ENCODE results near the gene RNF212.

RNF212 gene

DNA sequence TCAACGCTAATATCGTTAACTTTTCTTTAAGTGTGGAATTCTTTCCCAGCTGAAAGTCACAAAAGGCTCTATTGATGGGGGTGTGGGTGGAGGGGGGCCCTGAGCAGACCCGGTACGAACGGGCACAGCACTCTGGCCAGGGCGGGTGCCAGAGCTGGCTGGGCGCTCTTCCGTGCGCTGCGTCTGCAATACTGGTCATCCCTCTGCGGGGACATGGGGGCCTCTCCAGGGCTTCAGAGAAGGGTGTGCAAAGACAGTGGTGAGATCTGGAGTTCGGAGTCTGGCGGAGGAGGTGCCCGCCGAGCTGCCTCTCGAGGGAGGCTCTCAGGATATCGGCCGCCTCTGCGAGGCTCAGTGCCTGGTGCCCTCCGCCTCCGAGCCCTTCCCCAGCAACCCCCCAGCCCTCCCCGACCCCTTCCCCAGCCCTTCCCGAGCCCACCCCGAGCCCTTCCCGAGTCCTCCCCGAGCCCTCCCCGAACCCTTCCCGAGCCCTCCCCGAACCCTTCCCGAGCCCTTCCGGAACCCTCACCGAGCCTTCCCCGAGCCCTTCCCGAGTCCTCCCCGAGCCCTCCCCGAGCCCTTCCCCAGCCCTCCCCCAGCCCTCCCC lies 67.7 kb downstream of the RNF212 start:
- no peak for DNase-seq

DNA sequence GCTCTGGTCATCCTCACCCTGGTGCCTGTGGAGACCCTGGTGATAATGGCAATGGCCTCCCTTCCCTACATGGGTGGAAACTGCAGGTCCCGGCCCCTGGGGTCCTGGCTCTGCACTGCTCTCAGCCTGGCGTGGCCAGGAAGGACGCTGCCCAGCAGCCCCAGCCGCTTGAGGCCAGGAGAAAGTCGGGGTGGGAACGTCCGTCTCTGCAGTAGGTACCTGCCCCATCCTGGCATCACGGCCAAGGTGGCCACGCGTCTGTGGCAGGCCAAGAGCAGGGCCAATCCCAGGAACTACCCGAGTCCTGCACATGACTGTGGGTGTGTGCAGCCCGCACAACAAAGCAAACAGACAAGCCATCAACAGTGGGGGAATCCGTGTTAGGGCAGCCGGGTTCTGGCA lies 68.2 kb downstream of the RNF212 start:
- DNase-seq = no peak

DNA sequence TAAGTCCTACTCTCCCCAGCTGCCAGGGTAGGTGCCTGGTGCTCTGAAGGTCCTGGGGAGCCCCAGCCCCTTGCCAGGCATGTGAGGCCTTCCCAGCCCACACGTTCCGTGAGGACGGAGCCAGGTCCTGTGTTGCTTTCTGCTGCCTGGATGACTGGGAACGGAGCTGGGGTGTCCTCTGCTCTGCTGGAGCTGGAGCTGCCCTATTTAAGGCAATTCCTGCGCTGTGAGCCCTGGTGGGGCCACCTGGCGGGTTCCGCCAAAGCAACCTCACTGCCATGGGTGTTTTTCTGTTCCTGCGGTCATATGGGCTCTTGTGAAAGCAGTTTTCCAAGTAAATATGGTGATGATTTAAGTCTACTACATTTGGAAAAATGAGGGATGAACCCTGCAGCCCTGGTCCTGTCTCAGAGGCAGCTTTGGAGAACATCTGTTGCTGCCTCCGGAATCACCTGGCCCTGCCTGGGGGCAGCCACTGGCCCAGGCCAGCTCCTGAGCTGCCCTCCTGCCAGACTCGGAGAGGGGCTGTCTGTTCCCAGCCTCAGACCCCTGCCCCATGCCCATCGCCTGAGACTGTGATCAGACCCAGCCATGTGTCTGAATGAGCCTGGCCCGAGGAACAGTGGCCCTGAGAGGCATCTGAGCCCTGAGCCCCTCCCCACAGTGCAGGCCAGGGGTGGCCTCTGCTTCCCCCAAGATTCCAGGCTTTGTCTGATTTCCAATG lies 68.7 kb downstream of the RNF212 start:
- no peak for DNase-seq

DNA sequence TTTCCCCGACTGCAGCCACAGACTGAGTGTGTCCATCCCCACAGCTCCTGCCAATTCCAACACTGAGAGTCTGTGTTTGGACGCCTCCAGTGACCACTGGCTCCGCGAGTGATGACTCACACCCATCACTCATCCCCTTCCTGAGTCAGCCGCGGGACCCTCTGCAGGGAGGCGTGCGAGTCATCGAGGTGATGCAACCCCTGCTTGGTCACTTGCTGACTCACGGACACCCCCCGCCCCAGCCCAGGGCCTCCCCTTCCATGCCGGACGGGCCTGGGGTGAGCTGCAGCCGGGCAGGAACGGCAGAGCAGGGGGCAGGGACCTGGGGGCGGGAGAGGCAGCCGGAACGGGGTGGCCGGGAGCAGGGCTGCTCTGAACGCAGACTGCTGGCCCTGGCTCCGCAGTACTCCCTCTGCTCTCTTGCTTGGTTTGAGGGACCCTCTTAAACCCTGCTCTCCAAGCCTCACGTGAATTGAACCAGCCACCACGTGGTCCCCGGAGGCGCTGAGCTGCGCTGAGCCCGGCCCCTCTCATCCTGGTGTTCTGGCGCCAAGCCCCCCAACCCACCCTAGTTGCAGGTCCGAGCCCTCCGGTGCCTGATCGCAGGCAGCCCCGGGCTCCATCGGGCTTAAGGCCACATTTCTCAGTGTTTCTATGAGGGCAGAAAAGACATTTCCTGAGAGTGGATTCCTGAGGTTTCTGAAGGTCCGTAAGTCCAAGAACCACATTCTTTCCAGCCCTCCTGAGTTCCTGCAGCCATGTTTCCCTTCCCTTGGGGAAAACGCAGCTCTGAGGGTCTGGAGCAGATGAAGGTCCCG lies 69.5 kb downstream of the RNF212 start:
- DNase-seq = no peak

DNA sequence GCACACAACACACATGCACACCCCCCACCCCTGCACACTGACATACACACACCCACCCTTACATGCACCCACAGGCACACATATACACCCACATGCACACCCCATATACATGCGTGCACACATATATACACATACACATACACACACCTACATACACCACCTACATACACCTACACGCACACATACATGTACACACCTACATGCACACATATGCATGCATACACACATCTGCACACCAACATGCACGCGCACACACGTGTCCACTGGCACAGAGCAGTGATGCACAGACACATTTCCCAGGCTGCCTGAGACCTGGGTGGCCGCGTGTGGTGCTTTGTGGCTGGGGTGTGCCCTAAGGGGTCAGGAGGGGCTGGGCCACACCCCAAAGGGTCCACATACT lies 70.2 kb downstream of the RNF212 start:
- DNase-seq = no peak

DNA sequence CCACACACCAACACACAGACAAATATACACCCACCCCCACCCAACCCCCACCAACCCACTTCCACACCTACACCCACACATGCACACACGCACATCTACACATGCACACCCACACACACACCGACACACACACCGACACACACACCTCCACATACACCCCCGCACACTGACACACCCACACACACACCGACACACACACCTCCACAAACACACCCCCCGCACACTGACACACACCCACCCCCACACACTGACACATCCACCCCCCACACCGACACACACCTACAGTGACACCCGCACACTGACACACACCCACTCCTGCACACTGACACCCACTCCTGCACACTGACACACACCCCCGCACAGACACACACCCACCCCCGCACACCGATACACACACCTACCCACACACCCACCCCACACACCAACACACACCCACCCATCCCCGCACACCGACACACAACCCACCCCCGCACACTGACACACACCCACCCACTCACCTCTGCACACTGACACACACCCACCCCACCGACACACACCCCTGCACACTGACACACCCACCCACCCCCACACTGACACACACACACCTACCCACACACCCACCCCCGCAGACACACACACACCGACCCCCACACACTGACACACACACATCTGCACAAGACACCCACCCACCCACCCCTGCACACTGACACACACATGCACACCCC lies 70.9 kb downstream of the RNF212 start:
- no peak for DNase-seq

DNA sequence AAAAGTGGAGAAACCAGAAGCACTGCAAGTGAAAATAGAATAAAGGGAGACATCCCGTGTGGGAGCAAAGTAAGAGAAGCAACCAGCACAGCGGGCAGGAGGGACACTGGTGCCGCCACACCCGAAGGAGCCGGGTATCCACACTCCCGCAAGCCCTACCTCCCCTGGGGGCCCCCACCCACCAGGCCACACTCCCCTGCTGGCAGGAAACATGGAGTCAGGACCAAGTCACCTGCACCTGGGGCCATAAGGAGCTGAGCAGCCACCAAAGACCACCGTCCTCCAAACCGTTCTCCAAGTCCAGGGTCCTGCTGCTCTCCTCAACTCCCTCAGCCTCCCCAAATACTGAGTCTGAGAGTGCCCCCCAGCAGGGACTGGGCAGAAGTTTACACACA lies 71.4 kb downstream of the RNF212 start:
- no peak for DNase-seq

DNA sequence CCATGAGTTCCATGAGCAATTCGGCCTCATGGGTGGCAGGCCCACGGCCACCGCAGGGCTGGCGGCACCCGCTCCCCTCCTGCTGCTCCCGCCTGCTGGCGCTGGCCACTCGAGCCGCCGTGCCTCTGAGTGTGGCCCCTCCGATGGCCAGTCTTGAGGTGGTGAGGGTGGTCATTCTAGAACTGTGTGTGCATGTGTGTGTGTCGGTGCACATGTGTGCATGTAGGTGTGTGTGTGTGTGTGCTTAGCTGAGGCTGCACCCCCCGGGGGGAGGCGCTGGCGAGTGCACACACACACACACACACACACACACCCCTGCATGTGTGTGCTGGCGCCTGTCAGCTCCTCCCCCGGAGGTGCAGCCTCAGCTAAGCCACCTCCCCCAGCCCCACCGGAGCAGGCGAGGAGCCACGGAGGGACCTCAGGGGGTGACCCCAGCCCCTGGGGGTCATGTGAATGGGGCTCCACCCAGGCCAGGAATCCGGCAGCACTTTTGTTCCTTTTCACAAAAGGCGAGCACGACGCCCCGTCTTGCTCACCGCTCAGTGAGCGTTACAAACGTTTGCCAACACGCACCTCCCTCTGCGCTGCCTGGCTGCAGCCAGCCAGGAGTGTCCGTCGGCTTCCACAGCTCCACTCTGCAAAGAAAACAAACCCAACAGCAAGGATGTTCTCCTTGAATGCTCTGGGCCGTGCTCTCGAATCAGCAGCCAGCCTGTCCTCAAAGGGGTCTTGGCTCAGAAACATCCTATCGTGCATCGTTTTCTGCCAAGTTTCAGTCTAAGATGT lies 72.0 kb downstream of the RNF212 start:
- no peak for DNase-seq

DNA sequence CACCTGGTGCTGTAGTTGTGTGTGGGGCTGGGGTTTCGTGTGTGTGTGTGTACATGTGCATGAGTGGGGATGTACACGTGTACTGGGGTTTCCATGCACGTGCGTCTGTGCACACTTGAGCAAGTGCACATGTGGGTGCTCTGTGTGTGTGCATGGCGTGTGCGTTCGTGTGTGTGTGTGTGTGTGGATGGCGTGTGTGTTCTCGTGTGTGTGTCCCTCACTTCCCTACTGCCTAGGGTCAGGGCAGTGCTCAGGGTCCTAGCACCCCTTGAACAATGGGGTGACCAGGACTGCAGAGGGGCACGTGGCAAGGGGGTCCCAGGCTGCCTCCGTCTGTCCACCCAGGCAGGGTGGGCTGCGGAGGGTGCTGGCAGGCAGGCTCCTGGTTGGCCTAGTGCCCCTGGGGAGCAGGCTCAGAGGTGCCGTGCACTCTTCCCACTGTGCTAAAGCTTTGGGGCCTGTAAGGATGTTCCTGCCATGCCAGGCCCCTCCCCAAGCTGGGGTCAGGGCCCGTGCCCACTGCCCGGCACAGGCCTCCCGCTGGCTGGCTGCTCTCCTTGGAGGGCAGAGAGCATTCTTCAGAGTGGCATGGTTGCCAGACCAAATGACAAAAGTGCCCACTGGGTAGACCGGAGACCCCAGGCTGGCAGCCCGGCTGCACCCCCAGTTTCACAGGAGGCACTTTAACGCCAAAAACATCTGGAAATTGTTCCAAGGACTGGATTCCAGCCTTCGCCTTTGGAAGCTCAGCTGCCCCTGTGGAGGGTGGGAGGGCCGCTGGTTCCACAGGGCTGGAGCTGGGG lies 72.8 kb downstream of the RNF212 start:
- DNase-seq = no peak

DNA sequence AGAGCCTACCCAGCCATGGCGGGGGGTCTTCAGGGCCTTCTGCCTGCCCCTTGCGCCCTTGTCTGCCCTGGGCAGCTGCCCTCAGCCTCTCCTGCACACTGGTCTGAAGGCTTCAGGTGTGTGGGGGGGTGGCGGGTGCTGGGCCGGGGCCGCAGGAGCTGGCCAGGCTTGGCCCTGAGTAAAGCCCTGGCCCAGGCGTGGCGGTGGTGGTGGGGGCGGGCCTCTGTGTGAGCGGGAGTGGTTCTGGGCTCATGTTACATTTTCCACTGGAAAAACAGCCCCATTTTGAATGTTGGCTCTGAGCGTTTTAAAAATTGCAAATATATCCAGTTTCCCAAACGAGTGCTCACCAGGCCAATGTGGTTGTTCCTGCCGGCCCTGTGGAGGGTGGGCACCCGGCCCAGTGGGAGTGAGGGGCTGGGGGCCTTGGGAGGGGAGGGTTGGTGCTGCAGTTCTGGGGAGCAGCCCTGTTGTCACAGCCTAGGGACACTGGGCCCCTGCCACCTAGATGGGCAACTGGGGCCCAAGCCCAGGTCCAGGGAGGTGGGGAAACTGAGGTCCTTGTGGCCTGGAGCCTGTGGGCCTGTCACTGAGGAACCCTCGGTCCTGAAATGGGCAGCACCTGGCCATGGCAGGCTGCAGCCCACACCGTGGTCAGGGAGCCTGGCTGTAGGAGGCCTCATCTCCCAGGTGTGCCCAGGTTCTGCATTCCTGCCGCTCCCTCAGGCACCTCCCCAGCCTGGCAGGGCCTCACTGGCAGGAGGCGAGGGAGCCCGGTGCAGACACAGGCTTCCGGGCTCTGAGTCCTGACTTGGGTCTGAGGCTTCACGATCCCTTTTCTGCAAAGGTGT lies 73.6 kb downstream of the RNF212 start:
- no peak for DNase-seq

DNA sequence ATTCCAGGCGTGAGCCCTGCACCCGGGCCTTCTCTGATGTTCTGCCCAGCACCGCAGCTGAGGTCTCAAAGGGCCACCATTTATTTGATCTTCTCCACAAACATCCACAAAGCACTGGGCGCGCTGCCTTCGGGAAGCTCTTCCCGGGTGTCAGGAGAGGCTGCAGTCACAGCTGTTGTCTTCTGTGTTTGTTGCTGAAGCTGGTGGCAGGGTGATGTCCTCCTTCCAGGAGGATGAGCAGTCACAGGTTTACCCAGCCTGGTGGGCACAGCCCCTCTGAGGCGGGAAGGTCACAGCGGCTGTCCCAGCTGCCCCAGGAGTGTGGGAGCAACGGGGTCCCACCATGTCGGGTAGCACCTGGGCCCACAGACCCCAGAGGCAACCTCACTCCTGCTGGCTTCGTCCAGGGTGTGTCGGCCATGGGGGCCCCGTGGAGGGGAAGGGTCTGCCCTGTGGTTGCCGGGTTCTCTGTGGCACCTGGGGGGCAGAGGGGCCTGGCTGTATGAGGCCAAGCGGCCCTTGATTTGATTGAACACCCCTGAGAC lies 74.3 kb downstream of the RNF212 start:
- no peak for DNase-seq

DNA sequence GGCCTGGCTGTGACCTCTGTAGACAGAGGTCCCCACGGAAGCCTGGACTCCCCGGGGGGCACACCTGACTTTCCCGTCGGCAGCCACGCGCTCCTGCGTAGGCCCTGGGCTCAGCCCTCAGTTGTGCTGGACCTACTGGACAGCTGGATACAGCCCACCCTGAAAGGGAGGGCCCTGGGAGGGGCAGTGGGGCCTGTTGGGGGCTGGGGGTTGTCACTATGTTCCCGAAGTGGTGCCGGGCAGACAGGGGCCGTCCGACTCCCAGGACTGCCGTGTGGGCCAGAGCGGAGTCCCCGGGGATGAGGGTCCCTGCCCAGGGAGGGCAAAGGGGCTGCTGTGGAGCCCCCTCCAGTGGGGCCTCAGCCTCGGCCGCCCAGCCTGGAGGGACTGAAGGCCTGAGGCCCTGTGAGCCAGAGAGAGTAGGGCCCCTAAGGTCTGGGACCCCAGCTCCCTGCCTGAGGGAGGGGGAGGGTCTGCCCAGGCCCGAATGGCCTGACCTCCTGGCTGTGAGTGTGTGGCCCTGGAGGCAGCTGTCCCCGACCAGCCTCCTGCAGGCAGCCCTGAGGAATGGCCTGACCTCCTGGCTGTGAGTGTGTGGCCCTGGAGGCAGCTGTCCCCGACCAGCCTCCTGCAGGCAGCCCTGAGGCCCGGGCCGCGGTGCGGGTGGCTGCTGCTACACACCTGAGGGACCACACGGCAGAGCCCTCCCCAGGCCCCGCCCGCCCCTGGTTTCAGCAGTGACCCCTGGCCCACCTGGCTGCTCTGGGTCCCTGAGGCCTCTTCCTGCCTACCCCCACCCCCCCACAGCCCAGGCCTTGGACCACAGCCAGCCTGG lies 76.2 kb downstream of the RNF212 start:
- no peak for DNase-seq

DNA sequence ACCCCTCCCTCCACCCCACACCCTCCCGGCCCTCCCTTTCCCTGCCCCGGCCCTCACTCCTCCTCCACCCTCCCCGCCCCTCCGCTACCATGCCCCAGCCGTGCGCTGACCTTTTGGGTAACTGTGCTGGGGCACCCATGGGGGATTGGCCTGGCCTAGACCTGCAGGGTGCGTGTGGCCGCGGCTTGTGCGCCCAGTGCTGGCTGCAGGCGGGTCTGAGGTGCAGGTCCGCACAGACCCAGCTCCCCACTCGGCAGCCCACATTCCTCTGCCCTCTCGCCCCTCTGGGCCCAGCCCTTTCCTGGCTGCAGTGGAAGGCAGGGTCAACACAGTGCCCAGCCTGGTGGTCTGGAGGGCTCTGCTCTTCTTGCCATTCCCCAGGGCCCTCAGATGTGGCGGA lies 77.3 kb downstream of the RNF212 start:
- no peak for DNase-seq

DNA sequence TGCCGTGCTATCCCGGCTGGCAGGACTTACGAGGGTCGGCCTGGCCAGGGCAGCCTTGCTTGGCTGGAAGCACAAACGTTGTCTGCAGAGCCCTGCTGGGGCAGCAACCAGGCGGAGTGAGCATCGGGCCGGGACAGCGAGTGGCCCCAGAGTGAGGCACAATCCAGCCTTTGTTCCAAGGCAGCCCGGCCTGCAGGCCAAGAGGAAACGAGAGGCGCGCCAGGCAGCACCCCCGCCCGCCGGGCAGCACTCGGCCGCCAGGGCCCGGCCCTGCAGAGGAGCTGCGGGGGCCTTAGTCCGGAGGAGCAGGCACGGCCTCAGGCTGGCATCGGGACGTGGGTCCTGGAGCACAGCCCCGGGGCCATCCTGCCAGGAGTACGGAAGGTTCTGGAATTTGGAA lies 77.9 kb downstream of the RNF212 start:
- no peak for DNase-seq

DNA sequence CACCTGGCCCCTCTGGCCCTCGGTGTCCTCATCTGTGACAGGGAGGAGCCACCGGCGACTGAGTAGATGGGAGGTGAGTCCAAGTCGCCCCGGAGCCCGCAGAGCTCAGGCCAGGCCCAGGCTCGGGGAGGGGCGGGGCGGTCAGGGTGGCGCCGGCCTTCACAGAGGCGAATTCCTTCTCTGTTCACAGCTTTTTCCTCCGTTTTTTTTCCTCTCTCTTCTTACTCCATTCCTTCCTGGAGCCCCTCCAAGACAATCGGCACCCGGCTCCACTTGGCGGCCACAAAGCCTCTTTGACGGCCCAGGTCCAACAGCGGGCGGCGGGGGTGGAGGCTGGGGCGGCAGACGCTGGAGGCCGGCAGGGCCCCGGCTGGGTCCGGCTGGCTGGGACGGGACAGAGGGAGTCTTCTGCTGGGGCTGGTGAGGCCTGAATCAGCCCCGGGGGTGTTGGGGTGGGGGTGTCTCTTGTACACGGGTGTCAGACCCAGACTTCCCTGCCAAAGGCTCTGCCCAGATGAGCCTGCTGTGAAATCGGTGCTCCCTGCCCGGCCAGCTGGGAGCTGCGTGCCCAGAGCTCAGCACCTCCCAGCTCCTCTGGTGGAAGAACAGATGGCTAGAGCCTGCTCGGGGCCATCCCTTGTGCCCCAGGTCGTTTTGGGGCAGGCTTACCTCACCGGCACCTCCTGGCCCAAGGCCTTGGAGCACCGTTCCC lies 79.4 kb downstream of the RNF212 start:
- no peak for DNase-seq

DNA sequence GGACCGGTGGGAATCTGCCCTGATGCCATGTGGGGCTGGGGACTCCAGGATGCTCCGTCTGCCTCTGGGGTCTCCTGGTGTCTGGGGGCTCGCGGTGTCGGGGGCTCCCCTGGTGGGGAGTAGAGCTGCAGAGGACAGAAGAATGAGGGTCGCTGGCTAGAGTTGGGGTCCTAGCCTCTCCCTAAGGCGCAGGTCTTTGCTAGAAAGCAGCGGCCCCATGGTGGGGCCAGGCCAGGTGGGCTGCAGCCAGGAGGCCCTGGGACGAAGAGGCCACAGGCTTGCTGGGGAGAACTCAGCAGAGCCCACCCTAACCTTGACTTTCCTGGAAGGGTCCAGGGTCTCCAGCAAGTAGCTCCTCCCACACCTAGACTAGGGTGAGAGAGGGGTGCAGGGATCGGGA lies 80.5 kb downstream of the RNF212 start:
- no peak for DNase-seq

DNA sequence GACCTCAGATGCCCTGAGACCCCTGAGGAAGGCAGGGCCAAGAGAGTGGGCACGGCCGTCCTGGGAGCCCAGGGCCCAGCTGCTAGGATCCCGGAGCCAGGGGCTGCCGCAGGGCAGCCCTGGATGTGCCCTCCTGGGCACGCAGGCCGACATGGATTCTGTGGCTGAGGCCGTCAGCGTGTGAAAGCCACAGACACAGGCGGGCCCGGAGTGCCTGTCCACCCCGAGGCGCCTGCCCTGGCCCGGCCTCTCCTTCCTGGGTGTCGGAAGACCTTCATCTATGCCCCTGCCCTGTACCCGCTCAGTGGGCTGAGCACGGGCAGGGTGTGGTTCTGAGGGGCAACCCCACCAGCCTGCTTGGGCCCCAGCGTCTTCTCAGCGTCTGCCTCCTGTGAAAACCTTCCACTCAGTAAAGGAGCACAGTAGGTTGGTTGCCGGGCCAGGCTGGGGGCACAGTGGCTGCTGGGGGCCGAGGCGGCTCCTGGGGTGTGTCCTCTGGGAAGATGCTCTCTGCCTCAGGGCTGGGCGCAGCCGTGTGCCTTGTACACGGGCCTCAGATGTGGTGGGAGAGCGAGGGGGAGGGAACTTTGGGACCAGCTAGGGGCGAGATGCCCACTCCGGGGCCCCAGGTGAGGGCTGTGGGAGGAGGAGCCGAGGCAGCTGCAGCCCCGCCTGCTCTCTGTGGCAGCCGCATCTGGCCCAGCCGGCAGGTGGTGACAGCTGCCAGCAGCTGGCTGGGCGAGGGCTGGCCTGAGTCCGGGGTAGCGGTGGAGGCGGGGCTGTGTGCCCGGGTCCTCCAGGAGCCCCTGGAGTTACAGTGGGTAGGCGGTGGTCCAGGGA lies 81.2 kb downstream of the RNF212 start:
- DNase-seq = no peak

DNA sequence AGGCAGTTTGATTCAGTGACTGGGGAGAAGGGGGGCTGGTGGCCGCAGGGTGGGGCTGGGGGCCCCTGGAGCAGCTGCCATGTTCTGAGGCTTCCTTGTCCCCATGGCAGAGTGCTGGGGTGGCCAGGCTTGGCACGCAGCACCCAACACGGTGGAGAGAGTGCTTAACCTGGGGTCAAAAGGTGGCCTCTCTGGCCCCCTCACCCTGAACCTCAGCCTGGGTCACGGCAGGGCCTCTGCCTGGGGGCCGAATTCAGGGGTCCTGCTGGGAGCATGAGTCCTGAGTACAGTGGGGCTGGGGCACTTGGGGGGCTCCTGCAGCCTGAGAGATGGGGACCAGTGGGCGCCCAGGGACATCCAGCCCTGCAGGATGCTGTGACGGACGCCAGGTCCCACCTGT lies 82.0 kb downstream of the RNF212 start:
- DNase-seq = no peak

Measured in NCI-H1436 treated with DMSO at 0.1 percent for 48 hours (cell line).